Stimulated activated CD4-positive, alpha-beta T cell treated with anti-CD3 and anti-CD28 coated beads, Interleukin-1b, Interleukin-23, amount 100 ng/mL, for 48 hours (primary cell): ENCODE results near the gene ZBTB47.

Experiments used
- DNase-seq: peaks from one replicate; pipeline ENCODE4 v3.0.0-alpha.2; 2020

The ZBTB47 gene

DNA sequence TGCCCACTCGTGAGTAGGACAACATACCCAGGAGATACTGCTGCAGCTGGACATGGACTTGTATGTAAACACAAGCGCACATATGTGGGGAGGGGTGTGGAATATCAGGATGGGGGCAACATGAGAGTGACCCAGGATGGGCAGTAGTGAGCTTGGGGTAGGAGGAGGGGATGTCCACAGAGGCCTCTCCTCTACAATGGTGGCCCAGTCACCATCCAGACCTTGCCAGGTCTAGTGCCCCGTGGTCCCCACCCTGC, 266 bp upstream of the ZBTB47 start:
- DNase-seq = no peak

DNA sequence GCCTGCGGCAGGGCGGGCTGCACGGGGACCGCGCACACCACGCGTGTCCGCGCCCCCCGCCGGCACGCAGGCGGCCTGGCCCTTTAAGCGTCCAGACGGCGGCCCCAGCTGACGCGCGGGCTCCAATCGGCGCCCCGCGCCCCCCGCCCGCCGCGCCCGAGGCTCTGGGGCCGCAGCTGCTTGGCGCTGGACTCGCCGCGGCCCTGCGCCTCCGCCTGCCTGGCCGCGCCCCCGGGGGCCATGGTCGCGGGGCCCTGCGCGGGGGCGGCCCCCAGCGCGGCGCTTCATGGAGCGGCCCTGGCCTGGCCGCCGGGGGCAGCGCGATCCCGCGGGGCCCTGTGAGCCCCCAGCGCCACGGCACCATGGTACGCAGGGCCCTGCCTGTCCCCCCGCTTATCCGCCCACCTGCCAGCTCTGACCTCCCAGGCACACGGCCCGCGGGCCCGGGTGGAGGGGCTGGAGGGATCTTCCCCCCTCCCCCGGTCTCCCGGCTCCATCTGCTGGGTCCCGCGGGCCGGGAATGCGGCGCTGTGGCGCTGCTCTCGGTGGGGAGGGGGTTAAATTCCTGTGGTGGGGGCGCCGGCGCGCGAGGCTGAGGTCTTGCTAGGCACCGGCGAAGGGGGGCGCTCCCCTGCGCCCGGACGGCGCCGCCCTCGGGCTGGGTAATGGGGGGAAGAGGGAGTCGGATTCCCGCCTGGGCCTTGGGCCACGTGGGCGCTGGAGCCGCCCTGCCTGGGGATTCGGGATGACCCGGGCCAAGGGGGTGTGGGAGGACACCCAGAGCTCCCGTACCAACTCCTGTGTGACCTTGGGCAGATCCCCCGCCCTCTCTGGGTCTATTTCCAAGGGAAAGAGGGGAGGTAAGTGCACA, 1.1 kb downstream of the ZBTB47 start:
- no peak for DNase-seq

GRCh38 chr3:42655331-42655888, 1.9 kb downstream of the ZBTB47 start:
- no peak for DNase-seq

DNA sequence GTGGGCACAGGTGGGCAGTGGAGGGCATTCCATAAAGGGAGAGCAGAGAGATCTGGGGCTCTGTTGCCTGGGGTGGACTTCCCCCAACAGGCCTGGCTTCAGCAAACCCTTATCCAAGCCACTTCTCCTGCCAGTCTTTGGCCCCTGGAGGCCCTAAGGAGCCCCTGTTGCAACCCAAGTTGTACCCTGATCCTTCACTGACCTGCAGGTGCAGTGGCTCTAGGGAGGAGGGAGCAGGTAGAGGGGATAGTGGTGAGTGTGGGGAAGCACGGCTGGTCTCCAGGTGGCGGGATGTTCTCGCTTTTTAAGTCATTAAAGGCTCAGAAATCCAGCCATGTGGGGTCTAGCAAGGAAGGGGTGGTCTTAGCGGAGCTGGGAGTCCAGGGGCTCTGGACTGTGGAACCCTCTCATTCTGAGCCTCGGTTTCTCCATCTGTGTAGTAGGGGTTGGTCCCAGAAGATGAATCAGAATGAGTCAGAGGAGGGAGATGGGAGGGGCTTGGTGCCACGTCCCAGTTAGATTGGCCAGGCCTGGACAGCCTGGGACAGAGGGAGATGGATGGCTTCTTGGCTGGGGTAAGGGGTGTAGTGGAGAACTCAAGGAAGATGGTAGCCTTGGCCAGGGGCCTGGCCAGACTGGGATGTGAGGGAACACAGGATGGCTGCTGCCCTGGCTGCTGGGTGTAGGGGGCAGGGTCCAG, 2.6 kb downstream of the ZBTB47 start:
- DNase-seq = no peak

DNA sequence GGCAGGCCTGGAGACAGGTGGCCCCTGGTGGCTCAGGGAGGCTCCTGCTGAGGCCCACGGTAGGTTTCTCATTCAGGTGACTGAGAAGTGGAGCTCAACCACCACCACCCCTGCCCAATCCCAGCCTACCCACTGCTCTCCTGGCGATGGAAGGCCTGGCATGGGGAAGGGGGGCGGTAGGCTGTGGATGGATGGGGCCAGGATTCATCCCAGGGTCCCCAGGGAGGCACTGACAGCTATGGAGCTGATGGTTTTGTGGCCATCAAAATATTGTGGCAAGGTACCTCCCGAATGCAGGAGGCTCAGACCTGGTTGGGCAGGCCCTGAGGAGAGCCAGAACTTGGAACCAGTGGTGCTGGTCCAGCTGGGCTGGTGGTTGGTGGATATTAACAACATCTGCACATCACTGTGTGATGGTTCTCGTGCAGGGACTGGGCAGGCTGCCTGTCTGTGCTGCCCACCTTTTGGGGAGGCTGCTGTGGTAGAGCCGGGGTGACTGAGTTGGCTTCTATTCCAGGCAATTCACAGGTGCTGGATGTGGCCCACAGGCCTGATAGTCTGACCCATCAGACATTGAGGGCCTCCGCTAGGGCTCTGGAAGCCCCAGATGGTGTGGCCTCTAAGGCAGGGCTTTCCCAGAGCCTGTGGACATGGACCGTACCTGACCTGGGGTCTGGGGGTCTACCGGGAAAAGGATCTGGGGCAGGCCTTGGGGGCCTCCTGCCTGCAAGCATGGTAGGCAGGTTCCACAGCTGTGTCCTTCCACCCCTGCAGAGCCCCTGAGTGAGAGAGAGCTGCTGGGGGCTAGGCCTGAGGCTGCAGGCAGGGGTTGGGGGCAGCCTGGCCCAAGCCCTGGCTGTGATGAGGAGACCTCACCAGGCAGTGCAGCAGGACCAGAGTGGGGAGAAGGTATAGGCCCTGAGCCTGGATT, 3.4 kb downstream of the ZBTB47 start:
- DNase-seq = no peak

GRCh38 chr3:42657675-42658074, 4.2 kb downstream of the ZBTB47 start:
- no peak for DNase-seq

DNA sequence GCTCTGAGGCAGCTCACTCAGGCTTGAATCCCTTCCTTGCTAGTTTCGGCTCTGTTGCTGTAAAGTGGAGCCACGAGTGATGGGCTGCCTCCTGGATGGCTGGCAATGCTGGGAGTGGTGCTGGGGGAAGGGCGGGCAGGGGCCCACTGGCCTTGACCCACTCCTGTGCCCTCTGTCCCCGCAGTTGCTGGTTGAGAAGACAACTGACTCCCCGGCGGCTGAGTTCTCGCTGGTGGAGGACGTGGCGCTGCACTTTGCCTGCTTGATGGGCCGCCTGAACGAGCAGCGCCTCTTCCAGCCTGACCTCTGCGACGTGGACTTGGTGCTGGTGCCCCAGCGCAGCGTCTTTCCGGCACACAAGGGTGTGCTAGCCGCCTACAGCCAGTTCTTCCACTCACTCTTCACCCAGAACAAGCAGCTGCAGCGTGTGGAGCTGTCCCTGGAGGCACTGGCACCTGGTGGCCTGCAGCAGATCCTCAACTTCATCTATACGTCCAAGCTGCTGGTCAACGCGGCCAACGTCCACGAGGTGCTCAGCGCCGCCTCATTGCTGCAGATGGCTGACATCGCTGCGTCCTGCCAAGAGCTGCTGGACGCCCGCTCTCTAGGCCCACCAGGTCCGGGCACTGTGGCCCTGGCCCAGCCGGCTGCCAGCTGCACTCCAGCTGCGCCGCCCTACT, 4.7 kb downstream of the ZBTB47 start:
- no peak for DNase-seq

DNA sequence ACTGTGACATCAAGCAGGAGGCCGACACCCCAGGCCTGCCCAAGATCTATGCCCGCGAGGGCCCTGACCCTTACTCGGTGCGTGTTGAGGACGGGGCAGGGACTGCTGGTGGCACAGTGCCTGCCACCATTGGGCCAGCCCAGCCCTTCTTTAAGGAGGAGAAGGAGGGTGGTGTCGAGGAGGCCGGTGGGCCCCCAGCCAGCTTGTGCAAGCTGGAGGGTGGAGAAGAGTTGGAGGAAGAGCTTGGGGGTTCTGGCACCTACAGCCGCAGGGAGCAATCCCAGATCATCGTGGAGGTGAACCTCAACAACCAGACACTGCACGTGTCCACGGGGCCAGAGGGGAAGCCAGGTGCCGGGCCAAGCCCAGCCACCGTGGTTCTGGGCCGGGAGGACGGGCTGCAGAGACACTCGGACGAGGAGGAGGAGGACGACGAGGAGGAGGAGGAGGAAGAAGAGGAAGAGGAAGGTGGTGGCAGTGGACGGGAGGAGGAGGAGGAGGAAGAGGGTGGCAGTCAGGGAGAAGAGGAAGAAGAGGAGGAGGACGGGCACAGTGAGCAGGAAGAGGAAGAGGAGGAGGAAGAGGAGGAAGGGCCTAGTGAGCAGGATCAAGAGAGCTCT, 5.4 kb downstream of the ZBTB47 start:
- DNase-seq = no peak

- DNase-seq = no peak
These were observed 6.1 kb downstream of the ZBTB47 start for GRCh38 chr3:42659451-42660130.

GRCh38 chr3:42660131-42660715, 6.7 kb downstream of the ZBTB47 start:
- DNase-seq = no peak

GRCh38 chr3:42660898-42661297, 7.4 kb downstream of the ZBTB47 start:
- no peak for DNase-seq

DNA sequence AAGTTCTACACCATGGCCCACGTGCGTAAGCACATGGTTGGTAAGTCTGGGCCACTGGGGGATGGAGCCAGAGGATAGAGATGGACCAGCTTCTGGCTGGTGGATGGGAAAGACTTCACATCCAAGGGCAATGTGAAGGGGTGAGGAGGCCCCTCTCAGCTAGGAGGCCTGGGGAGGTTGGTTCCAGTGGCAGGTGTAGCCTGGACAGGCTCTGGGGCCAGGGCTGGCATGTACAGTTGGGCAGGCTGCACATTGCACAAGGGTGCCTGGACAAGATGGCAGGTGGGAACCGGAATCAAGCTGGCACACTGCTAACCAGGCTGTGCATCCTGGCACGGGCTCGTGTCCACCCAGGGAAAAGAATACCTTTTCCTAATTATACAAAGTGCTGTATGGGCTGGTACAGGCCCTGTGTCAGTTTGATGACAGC, 8.1 kb downstream of the ZBTB47 start:
- DNase-seq = no peak

- no peak for DNase-seq
These were observed 8.7 kb downstream of the ZBTB47 start for GRCh38 chr3:42662037-42662812.

DNA sequence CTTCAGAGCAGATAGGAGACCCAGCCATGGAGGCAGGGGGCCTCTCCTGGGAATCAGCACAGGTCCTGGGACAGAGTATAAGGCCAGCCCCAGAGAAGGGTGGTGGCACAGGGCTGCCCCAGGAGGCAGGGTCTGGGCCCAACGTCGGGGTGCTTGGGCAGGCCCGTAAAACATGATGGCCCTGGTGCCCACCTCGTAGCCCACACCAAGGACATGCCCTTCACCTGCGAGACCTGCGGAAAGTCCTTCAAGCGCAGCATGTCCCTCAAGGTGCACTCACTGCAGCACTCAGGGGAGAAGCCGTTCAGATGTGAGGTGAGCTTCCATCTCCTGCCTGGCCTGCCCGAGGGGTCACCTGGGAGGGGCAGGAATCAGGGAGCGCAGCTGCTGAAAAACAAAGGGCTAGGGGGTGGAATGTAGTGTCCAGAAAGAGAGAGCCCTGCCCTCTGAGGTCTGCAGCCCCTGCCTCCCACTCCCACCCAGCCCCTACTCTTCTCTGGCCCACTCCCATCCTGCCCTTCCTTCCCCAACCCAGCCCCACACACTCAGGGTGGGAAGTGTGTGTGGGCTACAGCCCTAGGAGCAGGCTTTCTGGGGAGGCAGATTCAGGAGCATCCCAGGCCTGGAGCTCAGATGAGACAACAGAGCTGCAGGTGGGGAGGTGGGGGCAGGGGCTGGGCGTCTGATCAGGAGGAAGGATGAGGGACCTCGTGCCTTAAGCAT, 9.5 kb downstream of the ZBTB47 start:
- no peak for DNase-seq

DNA sequence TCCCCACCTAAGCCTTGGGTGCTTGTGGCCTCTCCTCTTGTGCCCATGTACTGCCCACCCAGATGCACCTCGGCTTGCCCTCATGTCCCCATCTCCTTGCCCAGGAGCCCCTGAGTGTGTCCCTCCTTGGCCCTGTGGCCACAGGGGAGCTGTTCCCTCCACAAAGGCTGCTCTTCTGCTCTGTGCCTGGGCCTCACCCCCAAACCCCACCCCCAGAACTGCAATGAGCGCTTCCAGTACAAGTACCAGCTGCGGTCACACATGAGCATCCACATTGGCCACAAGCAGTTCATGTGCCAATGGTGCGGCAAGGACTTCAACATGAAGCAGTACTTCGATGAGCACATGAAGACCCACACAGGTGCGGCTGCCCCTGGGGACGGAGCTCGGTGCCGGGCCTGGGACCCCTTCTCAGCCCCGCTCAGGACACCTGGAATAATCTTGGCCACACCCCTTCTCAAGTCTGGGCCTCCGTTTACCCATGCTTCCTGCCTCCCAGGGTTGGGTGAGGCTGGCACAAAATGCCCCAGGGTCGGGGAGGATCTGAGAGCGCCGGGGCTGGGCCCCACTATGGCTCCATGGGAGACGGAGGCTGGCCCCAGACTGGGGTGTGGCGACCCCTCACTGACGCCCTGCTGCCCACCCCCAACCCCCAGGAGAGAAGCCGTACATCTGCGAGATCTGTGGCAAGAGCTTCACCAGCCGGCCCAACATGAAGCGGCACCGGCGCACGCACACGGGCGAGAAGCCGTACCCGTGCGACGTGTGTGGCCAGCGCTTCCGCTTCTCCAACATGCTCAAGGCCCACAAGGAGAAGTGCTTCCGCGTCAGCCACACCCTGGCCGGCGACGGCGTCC, 10.3 kb downstream of the ZBTB47 start:
- no peak for DNase-seq

DNA sequence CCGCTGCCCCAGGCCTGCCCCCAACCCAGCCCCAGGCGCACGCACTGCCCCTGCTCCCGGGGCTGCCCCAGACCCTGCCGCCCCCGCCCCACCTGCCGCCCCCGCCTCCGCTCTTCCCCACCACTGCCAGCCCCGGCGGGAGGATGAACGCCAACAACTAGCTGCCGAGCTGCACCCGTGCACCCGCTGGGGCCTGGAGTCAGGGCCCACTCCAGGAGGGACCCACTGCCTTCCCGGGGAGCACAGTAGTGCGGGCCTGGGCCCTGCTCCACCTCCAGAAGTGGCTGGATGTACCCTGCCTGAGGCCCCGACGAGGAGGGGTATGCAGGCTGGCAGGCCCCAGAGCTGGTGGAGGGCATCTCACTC, 10.9 kb downstream of the ZBTB47 start:
- DNase-seq = no peak

DNA sequence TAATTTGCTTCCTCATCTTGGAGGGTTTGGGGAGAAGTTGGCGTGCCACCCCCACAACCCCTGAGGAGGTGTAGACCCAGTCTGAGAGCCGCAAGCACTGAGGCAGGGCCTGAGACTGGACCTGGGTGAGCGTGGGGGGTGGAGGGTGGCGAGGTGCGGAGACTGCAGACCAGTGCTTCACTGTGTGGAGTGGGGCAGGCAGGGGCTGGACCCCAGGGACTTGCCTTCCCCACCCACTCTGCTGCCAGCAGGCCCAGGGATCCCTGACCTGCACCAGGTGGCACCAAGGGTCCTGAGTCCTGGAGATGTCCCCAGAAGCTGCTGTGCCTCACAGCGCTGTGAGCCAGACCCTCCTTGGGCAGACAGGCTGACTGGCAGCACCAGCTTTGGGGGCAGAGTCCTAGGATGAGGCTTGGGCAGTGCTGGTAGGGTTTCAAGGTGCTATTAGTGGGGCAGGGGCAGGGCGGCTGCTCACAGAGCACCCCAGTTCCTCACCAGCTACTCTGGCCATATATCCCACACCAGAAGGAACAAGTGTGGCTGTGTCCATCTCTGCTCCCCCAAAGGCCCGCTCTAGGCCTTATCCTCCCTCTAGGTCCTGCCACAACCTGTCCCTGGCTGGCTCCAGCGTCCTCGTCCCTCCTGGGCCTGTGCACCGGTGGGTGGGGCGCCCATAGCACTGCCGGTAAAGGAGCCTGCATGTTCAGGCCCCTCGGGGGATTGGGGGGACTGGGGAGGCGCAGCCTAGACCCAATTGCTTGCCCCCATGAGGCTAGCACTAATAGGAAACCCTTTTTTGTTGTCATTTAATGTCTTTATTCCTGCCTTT, 11.8 kb downstream of the ZBTB47 start:
- no peak for DNase-seq

DNA sequence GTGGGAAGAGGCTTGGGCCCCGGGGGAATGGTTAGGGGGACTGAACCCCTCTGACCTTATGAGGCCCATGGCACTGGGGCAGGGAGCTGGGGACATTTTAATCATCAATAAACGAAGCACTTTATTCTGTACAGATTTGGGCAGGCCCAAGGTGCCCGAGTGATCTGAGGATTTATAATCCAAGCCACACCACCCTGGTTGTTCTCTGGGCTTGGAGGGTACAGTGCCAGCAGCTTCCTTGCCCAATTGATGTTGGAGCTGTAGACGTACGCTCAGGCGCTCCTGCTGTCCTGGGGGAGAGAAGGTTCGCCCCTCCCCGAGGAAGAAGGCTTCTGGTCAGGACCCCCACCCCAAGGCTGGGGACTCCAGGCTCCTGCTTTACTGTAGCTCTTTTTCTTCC, 12.5 kb downstream of the ZBTB47 start:
- no peak for DNase-seq
